H1 (cell line): Measurements from ENCODE around the gene FOXC2. TPM values are rescaled to one million over a fixed set of nuclear protein-coding genes. Genes with fewer than 3 reads are reported as not detected.

Experiments
- BCL11A ChIP-seq, 2 experiments: IDR thresholded peaks; one replicate each; pipeline ENCODE4 v1.6.1; 2011; ENCODE audit warnings: low read depth in 2 of 2, low read length in 2 of 2, mild to moderate bottlenecking in 2 of 2
- CBX5 ChIP-seq: fragments of 300-800, 300-1000 bp; sonication (generic); IDR thresholded peaks from 2 replicates; pipeline ENCODE4 v1.7.1; 2016; ENCODE audit warnings: antibody characterized with exemption, low read length, low read depth
- CHD2 ChIP-seq: IDR thresholded peaks from 2 replicates; pipeline ENCODE4 v1.6.1; 2012; ENCODE audit warnings: low read length, improper control_type of control experiment
- MAFK ChIP-seq: IDR thresholded peaks from 2 replicates; pipeline ENCODE4 v1.6.1; 2012; ENCODE audit warnings: low read depth, mild to moderate bottlenecking, improper control_type of control experiment, low read length
- RBBP5 ChIP-seq: IDR thresholded peaks from 2 replicates; pipeline ENCODE4 v1.7.1; 2012; ENCODE audit warnings: low read depth, mild to moderate bottlenecking, inconsistent platforms, low read length, moderate library complexity, borderline replicate concordance
- TEAD4 ChIP-seq: IDR thresholded peaks from 2 replicates; pipeline ENCODE4 v1.6.1; 2012; ENCODE audit warnings: low read depth, low read length, inconsistent platforms, mixed read lengths
- polyA plus RNA-seq, 7 experiments: library from polyadenylated mRNA; depleted of rRNA in 3 of 7; stranded (reverse) in 5 of 7; unstranded in 2 of 7; fragments of >200 nt in 5 of 7; fragments of 200-250 nt in 2 of 7; gene quantifications; 1 replicate in 5 of 7; 2 replicates in 1 of 7; 4 replicates in 1 of 7; pipeline versions ENCODE4 v1.2.1 to v1.2.3, GENCODE V29; 2011 to 2013; ENCODE audit warnings: missing spikeins in 2 of 7, mixed read lengths in 2 of 7
- total RNA-seq: library from RNA; stranded (reverse); fragmentation: NEBNext Ultra II Directional; extraction: Animal tissue kit (Norgen Biotek cat#: 25700); gene quantifications from 2 replicates; pipeline ENCODE4 v1.2.1, GENCODE V29; 2021

Gene FOXC2
- total and polyA plus RNA-seq, 2 of the 8 experiments (the other 6 are each of a cell fraction or from before 2014, with no cell fraction given), result 0.09 TPM; not detected in 1

DNA sequence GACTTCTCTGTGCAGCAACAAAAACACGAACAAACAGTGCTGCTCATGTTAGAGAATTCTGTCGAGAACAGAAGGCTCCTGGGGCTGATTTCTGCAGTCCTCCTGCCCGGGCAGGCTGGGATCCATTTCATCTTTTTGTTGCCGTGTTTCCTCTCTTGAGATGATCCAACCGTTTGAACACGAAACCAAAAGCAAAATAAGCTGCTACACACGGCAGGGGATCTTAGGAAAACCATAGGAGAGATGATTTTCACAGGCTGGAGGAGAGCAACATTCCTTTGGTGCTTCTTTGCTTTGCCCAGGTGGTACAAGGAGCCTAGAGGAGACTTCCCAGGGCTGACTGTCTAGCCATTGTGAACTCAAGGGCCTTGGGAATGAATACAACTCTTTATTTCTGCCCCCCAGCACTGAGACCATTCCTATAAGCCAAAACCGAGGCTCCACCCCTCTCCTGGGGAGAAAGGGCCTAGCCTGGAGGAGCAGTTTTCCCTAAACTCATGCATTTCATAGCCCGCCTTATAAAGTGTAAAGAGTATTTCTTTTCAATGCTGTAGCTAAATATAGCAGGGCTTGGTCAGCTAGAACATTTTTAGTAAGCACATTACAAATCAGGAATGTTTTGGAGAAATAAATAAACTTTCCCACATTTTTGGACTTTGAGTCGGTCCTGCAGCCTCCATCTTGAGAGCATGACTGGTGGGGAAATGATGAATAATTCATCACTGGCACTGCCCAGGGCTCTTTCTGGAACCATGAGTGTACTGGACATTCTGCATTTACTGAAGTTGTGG lies 19.4 kb downstream of the FOXC2 start (continued):
- TF ChIP-seq RBBP5 (no peak), MAFK (no peak), CBX5 (no peak), TEAD4 (no peak), BCL11A (IDR thresholded peaks at IDR 0.05; ENCODE audit: low read depth in 2 of 2, low read length in 2 of 2) (no peak), CHD2 (no peak)
